HEK293T (cell line): ENCODE measurements around the gene LRRC36.

Experiments
- CTCF ChIA-PET: fragments of 350-600 bp; formaldehyde crosslinking; extraction: SDS; loops from one replicate; lab custom pipeline; 2021; ENCODE audit warnings: antibody characterized with exemption, inconsistent platforms; lab: Yijun Ruan, JAX
- POLR2A ChIA-PET: fragments of 350-600 bp; formaldehyde crosslinking; extraction: SDS; loops from one replicate; lab custom pipeline; 2020; ENCODE audit warnings: antibody characterized with exemption, inconsistent platforms; lab: Yijun Ruan, JAX
- DNase-seq: peaks from one replicate; pipeline ENCODE4 v3.0.0; 2012; ENCODE audit warnings: mixed read lengths; ENCODE audit errors: extremely low spot score
- ARNT ChIP-seq: fragments of 450-650 bp; IDR thresholded peaks from 2 replicates; pipeline ENCODE4 v1.6.1; 2017; ENCODE audit warnings: mild to moderate bottlenecking
- BHLHE40 ChIP-seq: fragments of 450-650 bp; IDR thresholded peaks from 2 replicates; pipeline ENCODE4 v1.6.1; 2016; ENCODE audit warnings: mild to moderate bottlenecking, moderate library complexity, borderline replicate concordance
- CTBP1 ChIP-seq: fragments of 450-650 bp; IDR thresholded peaks from 2 replicates; pipeline ENCODE4 v1.6.1; 2016; ENCODE audit warnings: borderline replicate concordance
- ELF4 ChIP-seq: fragments of 450-650 bp; IDR thresholded peaks from 2 replicates; pipeline ENCODE4 v1.6.1; 2017; ENCODE audit warnings: antibody characterized with exemption
- FOXA1 ChIP-seq: fragments of 450-650 bp; IDR thresholded peaks from 2 replicates; pipeline ENCODE4 v1.6.1; 2016; ENCODE audit warnings: mild to moderate bottlenecking
- FOXK2 ChIP-seq: fragments of 450-650 bp; IDR thresholded peaks from 2 replicates; pipeline ENCODE4 v1.6.1; 2016; ENCODE audit warnings: mild to moderate bottlenecking
- FOXM1 ChIP-seq: fragments of 450-650 bp; IDR thresholded peaks from 2 replicates; pipeline ENCODE4 v1.6.1; 2017; ENCODE audit warnings: mild to moderate bottlenecking, borderline replicate concordance
- HDGF ChIP-seq: fragments of 450-650 bp; IDR thresholded peaks from 2 replicates; pipeline ENCODE4 v1.6.1; 2017; ENCODE audit warnings: antibody characterized with exemption, borderline replicate concordance
- L3MBTL2 ChIP-seq: fragments of 450-650 bp; conservative IDR thresholded peaks from 2 replicates; pipeline ENCODE4 v1.6.1; 2016; ENCODE audit warnings: mild to moderate bottlenecking
- LEF1 ChIP-seq: fragments of 450-650 bp; IDR thresholded peaks from 2 replicates; pipeline ENCODE4 v1.6.1; 2017; ENCODE audit warnings: mild to moderate bottlenecking, borderline replicate concordance
- NFRKB ChIP-seq: fragments of 450-650 bp; IDR thresholded peaks from 2 replicates; pipeline ENCODE4 v1.6.1; 2016; ENCODE audit warnings: mild to moderate bottlenecking, moderate library complexity
- SP1 ChIP-seq: fragments of 450-650 bp; IDR thresholded peaks from 2 replicates; pipeline ENCODE4 v1.6.1; 2017
- SUZ12 ChIP-seq: fragments of 450-650 bp; IDR thresholded peaks from 2 replicates; pipeline ENCODE4 v1.6.1; 2016; ENCODE audit warnings: mild to moderate bottlenecking
- TARDBP ChIP-seq: fragments of 450-650 bp; IDR thresholded peaks from 2 replicates; pipeline ENCODE4 v1.6.1; 2016
- ZNF384 ChIP-seq: fragments of 450-650 bp; IDR thresholded peaks from 2 replicates; pipeline ENCODE4 v1.6.1; 2016
- TF ChIP-seq, protein P1 (sequence below): fragments of 450-650 bp; IDR thresholded peaks from 2 replicates; pipeline ENCODE4 v1.6.1; 2016

The LRRC36 gene

DNA sequence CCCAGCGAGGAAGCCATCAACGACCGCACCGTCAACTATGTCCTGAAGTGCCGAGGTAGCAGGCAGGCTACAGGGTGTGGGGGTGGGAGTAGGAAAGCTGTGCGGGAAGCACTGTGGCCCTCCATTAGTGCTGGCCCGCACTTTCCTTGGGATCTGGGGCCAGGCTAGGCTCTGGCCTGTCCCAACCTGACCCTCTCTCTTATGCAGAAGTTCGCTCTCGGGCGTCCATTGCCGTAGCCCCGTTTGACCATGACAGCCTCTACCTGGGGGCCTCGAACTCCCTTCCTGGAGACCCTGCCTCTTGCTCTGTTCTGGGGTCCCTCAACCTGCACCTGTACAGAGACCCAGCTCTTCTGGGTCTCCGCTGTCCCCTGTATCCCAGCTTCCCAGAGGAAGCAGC lies 38.7 kb upstream of the LRRC36 start:
- ChIA-PET POLR2A (interaction anchor here (0.6 to 1.4 kb wide), 2 partner anchors 9 to 37 kb away, joined by 3 to 4 read pairs; no protein-coding TSS in a partner anchor), CTCF (no interaction called here)
- DNase-seq: no peak

DNA sequence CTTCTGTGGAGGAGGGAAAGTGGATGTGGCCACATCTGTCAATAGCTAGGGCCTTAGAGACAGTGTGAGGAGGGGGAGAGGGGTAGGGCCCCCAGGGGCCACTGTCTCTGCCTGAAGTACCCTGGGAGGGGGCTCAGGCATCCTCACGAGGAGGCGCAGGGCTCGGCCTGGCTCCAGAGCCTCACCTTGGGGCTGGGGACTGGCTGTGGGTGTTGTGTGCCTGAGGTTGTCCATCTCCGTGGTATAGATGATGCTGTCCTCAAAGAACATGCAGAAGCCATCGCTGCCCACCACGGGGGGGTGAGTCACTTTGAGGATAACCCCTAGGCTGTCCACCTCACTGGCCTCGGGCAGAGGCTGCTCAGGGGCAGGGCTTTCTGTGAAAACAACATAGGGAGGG lies 35.2 kb upstream of the LRRC36 start:
- ChIA-PET CTCF (no interaction called here), POLR2A (no interaction called here)
- TF ChIP-seq FOXK2 (no peak), ZNF384 (no peak), L3MBTL2 (no peak), ELF4 (no peak), LEF1 (no peak), FOXM1 (no peak), BHLHE40 (no peak)
- DNase-seq: no peak

More for the DNA sequence above, 38.7 kb upstream of the LRRC36 start:
- TF ChIP-seq HDGF (no peak), ARNT (no peak), LEF1 (no peak), NFRKB (no peak), FOXA1 (no peak), TARDBP (no peak)

DNA sequence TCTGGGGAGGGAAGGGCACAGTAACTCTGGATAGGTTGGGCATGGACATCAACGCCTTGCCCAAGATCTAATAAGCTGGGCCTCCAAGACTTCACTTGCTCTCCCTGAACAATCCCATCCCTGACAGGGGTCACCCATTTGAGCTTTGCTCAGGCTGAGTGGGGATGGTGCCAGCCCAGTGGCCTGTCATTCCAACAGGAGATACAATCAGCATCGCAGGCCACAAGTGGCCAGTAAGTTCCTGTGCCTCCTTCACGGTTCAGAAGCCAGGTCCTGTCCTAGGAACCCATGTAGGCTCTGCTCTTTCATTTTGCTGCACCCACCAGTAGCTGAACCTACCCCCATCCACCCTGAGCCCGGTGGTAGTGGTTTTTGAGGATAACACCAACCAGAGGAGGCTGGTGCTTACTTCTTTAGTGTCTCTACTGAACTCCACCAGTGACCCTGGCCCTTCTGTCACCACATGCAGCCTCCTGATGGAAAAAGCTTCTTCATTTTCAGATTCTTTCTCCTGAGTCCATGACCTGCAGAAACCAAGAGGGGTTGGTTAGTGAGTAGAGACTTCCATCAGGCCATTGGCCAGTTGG lies 32.4 kb upstream of the LRRC36 start:
- DNase-seq: no peak
- no peak for TF ChIP-seq ELF4
- TF ChIP-seq BHLHE40: no peak
- no peak for TF ChIP-seq NFRKB
- no peak for TF ChIP-seq HDGF
- TF ChIP-seq FOXM1: no peak
- ChIA-PET POLR2A (no interaction called here), CTCF (no interaction called here)

GRCh38 chr16:67294938-67295361 lies 31.7 kb upstream of the LRRC36 start:
- POLR2A ChIA-PET: no interaction called here
- no peak for TF ChIP-seq FOXK2
- no peak for TF ChIP-seq CTBP1
- TF ChIP-seq ARNT: no peak
- TF ChIP-seq HDGF: no peak
- no peak for TF ChIP-seq FOXA1
- no peak for TF ChIP-seq SUZ12
- no peak for TF ChIP-seq SP1
- no peak for TF ChIP-seq ZNF384
- no peak for TF ChIP-seq NFRKB
- no peak for TF ChIP-seq LEF1
- TF ChIP-seq L3MBTL2: no peak
- no peak for TF ChIP-seq ELF4
- TF ChIP-seq BHLHE40: no peak
- TF ChIP-seq, protein P1, sequence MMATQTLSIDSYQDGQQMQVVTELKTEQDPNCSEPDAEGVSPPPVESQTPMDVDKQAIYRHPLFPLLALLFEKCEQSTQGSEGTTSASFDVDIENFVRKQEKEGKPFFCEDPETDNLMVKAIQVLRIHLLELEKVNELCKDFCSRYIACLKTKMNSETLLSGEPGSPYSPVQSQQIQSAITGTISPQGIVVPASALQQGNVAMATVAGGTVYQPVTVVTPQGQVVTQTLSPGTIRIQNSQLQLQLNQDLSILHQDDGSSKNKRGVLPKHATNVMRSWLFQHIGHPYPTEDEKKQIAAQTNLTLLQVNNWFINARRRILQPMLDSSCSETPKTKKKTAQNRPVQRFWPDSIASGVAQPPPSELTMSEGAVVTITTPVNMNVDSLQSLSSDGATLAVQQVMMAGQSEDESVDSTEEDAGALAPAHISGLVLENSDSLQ: no peak
- no peak for DNase-seq
- CTCF ChIA-PET: interaction anchor here (0.6 kb wide), 1 partner anchor 341 kb away, joined by 3 read pairs; no protein-coding TSS in a partner anchor

DNA sequence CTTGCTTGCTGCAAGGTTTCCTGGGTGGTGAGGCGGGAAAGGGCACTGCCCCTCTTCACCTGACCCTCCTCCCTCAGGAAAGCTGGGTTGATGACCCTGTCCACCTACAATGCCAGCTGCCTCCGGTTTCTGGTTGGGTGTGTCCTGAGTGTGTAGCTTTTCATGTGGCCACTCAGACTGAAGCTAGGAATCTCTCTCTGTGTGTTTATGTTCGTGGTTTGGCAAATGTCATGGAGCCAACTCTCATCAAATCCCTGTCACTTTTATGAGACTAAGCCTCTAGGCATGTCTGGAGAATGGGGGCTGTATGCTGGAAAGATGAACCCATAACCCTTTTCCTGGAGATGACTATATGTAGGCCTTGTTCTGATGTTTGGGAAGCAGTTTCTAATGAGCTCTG lies 30.2 kb upstream of the LRRC36 start:
- TF ChIP-seq, protein P1: no peak
- TF ChIP-seq CTBP1: no peak
- no peak for TF ChIP-seq TARDBP
- TF ChIP-seq FOXK2: no peak
- TF ChIP-seq FOXA1: no peak
- no peak for TF ChIP-seq LEF1
- DNase-seq: no peak
- POLR2A ChIA-PET: interaction anchor here (1.2 to 1.4 kb wide), 2 partner anchors 9 to 11 kb away, joined by 3 to 4 read pairs; no protein-coding TSS in a partner anchor
- CTCF ChIA-PET: interaction anchor here (1.0 kb wide), 1 partner anchor 28 kb away, joined by 4 read pairs; no protein-coding TSS in a partner anchor

DNA sequence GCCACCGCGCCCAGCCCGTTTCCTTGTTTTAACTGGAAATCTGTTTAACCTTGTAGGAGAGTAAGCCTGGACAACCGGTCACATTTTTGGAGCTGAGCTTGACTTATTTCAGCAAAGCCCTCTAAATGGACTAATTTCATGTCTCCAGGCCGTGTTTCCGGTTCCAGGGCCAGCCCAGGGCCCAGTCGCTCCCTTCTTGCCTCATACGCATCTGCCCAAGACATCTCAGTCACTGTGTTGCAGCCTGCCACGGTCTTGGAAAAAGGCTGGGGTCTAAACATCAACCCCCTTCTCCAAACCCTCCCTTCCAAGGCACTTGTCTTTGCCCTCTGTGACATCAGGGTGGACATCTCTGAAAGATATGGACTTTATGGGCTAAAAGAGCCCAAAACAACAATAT lies 28.3 kb upstream of the LRRC36 start:
- TF ChIP-seq ELF4: no peak
- TF ChIP-seq NFRKB: no peak
- TF ChIP-seq TARDBP: no peak
- TF ChIP-seq SUZ12: no peak
- no peak for TF ChIP-seq FOXA1
- no peak for TF ChIP-seq FOXM1
- TF ChIP-seq L3MBTL2: no peak
- no peak for TF ChIP-seq SP1
- TF ChIP-seq, protein P1: no peak
- TF ChIP-seq BHLHE40: no peak
- ChIA-PET POLR2A (no interaction called here), CTCF (no interaction called here)
- no peak for DNase-seq

DNA sequence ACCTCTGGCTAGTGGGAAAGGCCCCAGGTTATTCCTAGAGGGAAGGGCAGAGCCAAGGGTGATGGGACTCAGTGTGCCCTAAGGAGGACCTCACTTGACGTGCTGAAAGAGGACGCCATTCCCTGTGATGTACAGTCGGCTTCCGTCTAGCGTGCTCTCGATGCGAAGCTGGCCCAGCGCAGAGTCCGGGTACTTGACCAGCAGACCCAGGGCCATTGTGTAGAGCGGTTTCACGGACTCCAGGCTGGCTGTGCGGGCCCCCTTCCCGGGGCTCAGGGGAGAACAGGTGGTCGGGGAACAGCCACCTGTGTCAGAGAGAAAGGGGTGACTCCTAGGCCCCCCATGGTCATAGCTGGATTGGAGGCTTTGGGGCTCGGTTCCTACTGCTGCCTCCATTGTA lies 27.3 kb upstream of the LRRC36 start:
- ChIA-PET POLR2A (no interaction called here), CTCF (no interaction called here)
- TF ChIP-seq SUZ12: no peak
- TF ChIP-seq BHLHE40: no peak
- no peak for TF ChIP-seq HDGF
- no peak for TF ChIP-seq LEF1
- no peak for TF ChIP-seq FOXM1
- no peak for TF ChIP-seq L3MBTL2
- TF ChIP-seq TARDBP: no peak
- TF ChIP-seq FOXK2: no peak
- TF ChIP-seq ELF4: no peak
- no peak for TF ChIP-seq ZNF384
- TF ChIP-seq, protein P1: no peak
- no peak for DNase-seq
